HuH-7.5 (cell line): ENCODE data around the gene SHISA7.

Source experiments
- DNase-seq: peaks from one replicate; pipeline ENCODE4 v3.0.0; 2011; ENCODE audit warnings: low spot score

The SHISA7 gene

DNA sequence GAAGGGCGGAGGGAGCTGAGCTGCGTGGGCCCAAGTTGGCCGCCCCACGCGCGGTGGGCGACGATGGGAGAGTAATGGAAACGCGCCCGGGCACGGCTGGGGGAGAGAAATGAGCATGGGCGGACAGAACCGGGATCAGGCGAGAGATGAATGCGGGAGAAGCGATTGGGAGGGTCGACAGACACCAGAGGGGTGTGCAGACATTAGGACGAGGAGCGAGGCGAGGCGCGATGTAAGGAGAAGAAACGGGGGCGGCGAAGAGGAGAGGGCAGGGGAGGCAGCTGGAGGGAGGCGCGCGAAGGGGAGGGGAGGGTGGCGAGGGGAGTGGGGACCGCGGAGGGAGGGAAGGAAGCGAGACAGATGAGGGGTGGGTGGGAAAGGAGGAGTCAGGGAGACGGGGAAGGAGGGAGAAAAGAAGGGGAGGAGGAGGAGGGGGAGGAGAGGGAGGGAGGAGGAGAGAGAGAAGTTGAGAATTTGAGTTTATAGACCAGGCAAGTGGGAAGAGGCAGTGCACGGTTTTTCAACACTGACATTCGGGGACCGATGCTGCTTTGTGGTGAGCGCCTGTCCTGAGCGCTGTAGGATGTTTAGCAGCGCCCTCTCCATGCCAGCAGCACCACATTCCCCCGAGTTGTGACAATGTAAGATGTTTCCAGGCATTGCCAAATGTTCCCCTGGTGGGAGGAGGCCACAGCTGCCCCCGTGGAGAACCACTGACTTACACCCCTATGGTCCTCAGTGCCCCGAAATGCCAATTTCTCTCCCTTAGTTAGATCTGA, at the start of gene SHISA7:
SHISA7 (minus strand) TSS at position 256 of the 779 bp plus-strand sequence. CDS start 437 bp downstream, outside the sequence.
- no peak for DNase-seq

DNA sequence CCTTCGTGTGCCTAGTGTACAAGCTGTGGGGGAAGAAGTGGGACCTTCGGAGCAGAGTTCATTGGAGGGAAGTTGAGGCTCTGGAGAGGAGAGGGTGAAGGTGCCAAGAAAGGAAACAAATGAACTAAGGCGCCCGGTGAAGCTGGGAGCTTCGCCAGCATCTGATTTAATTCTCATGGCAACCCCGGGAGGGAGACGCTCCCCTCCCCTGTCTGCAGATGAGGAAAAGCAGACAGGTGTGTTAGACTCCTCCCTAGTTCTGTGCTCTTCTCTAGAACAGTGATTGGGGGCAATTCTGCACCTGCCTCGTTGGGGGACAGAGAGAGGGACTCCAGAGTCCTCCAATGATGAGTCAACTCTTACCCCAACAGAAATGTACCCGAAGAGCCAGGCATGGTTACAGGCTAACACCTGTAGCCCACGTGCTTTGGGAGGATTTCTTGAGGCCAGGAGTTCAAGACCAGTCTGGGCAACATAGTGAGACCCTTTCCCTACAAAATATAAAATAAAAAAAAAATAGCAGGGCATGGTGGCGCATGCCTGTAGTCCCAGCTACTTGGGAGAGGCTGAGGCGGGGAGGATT, 49.4 kb upstream of the SHISA7 start:
- DNase-seq = no peak

DNA sequence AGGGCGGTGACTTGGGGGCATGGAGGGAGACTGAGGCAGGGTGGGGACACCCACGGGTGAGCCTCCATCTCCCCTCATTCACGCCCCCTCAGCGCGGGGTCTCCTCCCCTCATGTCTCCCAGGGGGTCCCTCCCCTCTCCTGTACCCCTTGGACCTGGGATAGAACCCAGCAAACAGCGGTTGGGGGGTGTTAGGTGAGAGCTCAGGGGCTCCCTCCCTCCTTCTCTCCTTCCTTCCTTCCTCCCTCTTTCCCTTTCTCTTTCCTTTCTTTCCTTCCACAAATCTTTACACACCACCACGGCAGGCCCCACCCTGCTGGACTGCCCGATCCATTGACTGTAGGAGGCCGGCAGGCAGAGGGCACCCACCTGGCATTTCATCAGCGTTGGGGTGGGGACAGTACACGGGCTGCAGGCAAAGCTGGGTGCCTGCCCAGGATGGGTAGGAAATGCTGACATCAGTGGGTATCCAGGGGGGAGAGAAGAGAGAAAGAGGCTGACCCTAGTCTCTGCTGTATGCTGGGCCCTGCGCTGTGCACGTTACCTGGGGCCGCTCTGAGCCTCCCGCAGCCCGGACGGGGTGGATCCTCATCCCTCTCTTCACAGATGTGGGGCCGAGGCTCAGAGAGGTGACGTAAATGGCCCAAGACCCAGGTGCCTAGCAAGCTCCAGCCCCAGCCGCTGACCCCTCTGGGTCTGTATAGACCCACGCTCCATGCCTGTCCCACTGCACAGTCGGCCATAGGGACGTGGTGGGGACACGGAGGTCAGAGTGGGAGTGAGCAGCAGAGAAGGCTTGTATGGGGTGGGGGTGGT, 48.7 kb upstream of the SHISA7 start:
- no peak for DNase-seq

DNA sequence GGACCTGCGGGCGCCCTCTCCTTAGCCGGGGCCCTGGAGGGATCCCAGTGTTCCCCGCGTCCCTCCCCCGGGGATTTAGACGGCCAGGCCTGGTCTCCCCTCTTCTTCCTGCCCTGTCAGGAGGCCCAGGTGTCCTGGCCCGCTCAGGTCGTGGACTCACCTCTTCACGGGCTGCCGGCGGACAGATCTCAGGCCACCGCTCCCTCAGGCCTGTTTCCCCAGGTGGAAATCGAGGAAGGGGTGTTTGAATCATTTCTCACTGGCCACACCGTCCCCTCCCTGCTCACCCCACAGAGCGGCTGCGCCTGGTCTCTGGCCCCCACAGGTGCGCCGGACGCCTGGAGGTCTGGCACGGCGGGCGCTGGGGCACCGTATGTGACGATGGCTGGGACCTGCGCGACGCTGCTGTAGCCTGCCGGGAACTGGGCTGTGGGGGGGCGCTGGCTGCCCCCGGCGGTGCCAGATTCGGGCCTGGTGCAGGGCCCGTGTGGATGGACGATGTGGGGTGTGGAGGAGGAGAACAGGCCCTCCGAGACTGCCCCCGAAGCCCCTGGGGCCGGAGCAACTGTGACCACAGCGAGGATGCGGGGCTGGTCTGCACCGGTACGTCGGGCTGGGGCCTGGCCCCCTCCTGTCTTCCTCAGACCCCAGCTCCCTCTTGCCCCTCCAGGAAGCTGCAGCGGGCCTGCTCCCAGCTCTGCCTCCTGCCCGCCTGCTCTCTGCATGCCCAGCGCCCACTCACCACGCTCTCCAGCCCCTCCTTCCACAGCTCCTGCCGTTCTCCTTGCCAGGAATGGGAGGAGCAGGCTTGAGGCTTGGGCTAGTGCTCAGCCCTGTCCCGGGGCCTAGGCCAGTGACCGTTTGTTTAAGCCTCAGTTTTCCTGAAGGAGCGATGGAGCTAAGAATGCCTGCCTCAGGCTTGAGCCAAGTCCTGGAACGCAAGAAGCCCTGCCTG, 47.7 kb upstream of the SHISA7 start:
- no peak for DNase-seq

DNA sequence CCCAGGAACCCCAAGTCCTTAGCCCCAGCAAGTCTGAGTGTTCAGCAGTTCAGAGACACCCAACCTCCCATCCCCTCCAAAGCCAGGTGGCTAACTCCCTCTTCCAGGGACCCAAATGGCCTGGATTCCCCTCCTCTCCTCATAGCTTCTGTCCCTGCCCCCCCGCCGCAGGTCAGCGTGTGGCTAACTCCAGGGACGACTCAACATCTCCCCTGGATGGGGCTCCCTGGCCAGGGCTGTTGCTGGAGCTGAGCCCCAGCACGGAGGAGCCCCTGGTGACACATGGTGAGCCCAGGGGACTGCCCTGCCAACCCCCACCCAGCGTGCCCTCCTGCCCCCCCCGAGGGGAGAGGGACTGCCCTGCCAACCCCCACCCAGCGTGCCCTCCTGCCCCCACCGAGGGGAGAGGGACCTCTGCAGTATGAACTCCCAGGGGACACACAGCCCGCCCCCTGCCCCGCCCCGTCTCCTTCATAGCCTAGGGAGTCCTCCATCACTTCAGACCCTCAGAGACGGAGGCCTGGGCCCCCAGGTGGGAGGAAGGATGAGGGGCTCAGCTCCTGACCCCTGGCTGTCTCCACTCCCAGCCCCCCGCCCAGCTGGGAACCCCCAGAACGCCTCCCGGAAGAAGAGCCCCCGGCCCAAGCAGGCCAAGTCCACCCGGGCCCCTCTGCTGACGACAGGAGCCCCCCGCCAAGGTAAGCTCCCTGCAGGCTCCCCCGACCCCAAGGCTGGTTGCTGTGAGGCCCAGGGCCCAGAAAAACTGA, 46.8 kb upstream of the SHISA7 start:
- DNase-seq = no peak

DNA sequence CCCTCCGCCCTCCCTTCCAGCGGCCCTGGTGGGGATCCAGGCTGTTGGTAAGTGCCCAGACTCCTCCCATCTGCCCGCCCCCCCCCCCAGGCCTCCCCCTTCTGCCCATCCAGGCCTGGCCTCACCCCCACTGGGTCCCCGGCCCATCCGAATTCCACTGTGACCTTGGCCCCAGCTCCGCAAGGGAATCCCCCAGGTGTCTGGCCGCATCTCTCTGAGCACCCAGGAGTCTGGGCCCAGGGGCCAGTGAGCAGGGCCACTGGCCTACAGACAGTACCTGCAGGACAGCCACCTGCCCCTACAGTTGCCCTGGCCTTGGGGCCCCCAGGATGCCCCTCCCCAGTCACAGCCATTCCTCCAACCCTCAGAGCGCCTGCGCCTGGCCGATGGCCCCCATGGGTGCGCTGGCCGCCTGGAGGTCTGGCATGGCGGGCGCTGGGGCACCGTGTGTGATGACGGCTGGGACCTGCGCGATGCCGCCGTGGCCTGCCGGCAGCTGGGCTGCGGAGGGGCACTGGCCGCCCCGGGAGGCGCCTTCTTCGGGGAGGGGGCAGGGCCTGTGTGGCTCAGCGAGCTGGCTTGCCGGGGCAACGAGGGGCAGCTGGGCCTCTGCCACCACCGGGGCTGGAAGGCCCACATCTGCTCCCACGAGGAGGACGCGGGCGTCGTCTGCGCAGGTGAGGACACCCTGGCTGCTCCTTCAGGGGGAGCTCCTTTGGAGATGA, 46.0 kb upstream of the SHISA7 start:
- no peak for DNase-seq

DNA sequence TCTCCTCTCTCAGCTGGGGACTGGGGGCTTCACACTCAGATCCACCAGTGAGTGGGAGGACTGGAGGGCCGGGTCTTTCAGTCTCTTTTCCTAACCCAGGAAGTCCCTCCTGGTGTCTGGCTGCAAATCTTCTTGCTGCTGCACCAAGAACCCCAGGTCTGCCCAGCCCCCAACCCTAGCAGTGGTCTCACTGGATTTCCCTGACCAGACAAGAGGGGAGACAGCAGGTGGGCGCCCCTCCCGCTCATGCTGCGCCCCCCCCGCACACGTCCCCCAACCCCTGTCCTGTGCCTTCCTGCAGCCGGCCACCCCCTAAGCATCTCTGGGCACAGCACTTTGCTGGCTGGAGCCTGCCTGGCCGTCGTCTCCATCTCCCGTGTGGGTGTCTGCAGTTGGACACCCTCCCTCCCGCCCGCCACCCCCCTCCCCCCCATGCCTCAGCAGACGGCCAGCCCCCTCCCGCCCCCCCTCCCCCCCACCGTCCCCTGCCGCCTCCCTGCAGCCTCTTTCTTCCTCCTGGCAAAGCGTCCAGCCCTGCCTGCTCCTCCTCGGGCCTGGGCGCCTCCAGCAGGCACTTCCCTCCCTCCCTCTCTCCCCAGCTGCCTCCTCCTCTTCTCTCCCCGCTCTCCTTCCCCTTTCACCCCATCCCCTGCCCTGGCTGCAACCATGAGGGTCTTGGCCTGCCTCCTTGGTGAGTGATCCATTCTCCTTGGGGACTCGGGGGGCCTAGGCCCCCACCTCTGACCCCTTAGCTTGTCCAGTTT, 45.0 kb upstream of the SHISA7 start, which contains the start of gene SSC5D:
SSC5D (plus strand) TSS at position 513 of the 764 bp plus-strand sequence; CDS start at position 667, 154 bp downstream.
- no peak for DNase-seq

DNA sequence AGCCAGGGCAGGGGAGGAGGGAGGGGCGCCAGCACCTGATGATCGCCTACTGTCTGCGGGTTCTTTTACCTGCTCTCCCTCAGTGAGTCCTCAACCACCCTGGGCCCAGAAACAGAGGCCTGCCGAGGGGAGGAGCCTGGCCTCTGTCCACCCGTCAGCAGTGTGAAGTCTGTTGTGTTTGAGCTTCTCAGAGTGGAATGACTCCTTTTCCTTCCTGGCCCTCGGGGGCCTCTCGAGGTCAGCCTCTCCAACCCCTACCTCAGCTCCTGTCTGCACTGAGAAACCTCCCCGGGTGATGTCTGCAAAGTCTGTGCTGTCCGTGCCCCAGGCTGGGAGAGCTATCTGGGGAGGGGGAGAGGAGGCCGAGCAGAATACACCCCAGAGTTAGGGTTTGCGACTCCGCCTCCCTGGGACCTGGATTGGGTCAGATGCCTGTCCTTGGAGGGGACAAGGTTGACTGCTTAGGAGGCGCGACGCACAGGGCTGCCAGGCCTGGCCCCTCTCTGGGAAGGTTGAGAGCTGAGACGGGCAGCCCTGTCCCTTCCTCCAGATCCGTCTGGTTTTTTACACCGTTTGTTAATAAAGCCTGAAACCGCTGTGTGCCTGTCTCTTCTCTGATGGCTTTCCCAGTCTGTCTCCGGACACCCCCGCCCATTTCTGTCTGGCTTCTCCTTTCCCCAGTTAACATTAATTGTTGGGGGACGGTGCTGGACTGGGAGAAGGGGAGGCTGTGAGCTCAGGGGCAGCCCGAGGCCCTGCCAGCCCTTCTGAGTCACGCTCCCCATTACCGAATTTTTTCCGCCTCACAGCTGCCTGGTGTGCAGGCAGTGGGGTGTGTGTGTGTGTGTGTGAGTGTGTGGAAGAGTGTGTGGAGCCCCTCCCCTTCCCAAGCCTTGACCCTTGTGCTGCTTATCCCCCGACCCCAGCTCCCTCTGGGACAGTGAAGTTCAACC, 44.1 kb upstream of the SHISA7 start:
- no peak for DNase-seq

DNA sequence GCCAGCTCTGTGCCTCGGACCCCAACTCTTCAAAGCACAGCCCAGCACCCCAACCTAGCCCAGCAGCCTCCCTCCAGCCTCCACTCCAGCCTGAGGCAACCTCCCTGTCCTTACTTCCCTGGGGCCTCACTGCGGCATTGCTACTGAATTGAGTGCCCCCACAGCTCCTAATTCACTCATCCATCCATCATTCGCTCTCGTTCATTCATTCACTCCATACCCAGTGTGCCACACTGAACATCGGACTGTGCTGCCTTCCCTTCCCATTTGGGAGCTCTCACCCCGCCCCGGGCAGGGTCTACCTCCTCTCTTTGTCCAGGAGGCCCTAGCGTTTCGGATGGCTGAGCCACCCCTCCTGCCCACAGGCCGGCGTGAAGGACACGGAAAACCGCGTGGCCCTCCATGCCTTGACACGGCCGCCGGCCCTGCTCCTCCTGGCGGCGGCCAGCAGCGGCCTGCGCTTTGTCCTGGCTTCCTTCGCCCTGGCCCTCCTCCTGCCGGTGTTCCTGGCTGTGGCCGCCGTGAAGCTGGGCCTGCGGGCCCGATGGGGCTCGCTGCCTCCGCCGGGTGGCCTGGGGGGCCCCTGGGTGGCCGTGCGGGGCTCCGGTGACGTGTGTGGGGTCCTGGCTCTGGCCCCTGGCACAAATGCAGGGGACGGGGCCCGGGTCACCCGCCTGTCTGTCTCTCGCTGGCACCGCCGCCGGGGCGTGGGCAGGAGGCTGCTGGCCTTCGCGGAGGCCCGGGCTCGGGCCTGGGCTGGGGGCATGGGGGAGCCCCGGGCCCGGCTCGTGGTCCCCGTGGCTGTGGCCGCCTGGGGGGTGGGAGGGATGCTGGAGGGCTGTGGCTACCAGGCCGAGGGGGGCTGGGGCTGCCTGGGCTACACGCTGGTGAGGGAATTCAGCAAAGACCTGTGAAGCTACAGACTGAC, 43.2 kb upstream of the SHISA7 start:
- DNase-seq = no peak

DNA sequence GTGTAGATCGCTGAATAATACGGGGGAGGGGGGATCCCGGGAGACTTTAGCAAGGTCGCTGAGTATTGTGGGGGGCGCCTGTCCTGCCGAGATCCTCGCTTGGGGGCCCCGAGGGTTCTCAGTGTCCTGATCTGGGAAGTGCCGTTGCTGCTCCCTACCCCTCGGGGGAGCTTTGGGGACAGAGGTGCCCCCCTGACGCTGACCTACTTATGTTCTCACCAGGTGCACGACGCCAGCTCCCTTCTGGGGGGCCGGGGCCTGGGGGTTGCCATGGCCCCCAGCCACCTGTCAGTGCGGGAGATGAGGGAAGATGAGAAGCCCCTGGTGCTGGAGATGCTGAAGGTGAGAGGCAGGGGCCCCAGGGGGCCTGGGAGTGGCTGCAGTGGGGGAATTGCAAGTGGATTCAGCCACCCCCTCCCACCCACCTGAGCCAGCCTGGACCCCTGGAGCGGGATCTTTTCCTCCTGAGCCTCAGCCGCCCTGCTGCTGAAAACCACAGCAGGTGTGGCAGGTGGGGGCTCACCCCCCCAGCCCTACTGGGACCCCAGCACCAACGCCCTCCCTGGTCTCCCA, 42.4 kb upstream of the SHISA7 start:
- no peak for DNase-seq

DNA sequence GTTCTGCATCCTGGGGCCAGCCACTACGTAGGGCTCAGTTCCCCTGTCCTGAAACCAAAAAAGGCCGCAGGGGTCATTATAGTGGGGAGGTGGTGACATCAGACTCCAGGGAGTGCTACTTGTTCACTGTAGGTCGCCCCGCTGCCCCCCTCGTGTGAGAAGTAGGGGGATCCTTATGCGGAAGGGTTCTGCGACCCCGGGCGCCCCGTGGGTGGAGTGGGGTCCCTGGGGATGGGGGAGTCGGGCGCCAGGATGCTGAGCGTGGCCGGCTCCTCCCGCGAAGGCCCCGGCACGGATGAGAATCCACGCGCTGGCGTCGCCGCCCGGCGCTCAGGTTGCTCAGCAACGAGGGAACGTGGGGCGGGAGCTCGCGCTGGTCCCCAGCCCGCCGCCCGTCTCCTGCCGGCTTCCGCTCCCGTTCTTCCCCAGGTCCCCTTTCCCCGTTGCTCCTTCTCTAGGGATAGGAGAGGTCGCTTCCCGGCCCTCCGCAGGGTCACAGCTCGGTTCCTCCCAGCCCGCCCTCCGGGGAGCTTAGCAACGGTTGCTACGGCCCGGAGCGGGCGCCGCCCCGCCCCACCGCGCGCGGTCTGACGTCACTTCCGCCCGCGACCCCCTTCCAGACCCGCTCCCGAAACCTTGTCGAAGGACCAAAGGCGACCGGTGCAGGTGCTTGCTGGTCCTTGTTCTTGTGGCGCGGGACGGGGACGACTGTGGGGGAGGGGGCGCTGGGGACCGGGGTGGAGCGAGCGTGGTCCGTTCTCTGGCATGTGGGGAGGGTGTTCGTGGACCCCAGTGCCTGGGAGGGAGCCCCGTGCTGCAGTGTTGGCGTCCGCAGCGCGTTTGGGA, 41.7 kb upstream of the SHISA7 start, which contains the start of gene NAT14:
NAT14 (plus strand) TSS at position 596 of the 846 bp plus-strand sequence. CDS start 521 bp downstream, outside the sequence.
- peak; percentile 99 for DNase-seq

DNA sequence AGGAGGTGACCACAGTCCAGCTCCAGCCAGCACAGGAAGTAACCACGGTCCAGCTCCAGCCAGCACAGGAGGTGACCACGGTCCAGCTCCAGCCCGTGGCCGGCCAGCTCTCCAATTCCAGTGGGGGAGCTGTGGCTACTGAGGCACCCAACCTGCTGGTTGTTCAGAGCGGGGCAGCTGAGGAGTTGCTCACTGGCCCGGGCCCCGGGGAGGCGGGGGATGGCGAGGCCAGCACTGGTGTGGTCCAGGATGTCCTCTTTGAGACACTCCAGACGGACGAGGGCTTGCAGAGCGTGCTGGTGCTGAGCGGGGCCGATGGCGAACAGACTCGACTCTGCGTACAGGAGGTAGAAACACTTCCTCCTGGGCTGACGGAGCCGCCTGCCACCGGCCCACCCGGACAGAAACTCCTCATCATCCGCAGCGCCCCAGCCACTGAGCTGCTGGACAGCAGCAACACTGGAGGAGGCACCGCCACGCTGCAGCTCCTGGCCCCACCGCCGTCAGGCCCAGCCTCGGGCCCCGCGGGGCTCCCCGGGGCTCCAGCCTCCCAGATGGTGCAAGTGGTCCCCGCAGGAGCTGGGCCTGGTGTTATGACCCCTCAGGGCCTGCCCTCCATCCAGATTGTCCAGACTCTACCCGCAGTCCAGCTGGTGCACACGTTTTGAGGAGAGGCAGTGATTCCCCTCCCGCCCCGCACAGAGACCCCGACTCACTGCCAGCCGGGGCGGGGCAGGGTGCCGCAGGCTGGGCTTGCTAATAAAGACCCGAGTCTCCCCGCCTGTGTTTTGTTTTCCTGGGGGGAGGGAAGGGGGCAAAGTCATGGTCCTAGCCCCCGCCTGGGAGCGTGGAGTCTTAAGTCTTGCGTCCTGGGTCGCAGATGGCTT, 40.8 kb upstream of the SHISA7 start:
- no peak for DNase-seq

DNA sequence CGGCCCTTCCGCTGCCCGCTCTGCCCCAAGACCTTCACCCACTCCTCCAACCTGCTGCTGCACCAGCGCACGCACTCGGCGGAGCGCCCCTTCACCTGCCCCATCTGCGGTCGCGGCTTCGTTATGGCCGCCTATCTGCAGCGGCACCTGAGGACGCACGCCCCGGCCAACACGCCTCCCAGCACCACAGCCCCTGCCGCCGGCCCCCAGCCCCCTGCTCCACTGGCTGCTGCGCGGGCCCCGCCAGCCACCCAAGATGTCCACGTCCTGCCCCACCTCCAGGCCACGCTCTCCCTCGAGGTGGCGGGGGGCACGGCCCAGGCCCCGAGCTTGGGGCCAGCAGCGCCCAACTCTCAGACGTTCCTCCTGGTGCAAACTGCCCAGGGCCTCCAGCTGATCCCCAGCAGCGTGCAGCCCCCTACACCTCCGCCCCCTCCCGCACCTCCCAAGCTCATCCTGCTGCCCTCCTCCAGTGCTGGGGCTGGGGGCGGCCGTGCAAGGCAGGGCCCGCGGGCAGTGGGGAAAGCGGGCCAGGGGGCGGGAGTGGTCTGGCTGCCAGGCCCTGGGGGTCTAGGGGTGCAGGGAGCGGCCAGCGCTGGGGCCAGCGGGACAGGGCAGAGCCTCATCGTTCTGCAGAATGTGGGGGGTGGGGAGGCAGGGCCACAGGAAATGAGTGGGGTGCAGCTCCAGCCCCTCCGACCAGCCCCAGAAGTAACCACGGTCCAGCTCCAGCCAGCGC, 40.0 kb upstream of the SHISA7 start:
- no peak for DNase-seq
